Stimulated activated CD4-positive, alpha-beta T cell treated with anti-CD3 and anti-CD28 coated beads, Interleukin-12 subunit alpha, Interleukin-12 subunit beta, amount 100 ng/mL, for 24 hours (primary cell): ENCODE results near the gene BSG.

Experiments used
- DNase-seq, 2 experiments: peaks; one replicate each; pipeline ENCODE4 v3.0.0-alpha.2; 2020; ENCODE audit warnings: low read depth in 2 of 2

Gene BSG

GRCh38 chr19:540867-541637 lies 31.3 kb upstream of the BSG start:
- DNase-seq = no peak

- DNase-seq = no peak
These were observed 30.7 kb upstream of the BSG start for GRCh38 chr19:541699-542098.

- no peak for DNase-seq
These were observed 30.1 kb upstream of the BSG start for GRCh38 chr19:542173-542866.

- peak; percentile 45 to 56 for DNase-seq
These were observed 28.3 kb upstream of the BSG start, which contains the start of gene GZMM for GRCh38 chr19:543910-544608. Gene GZMM, plus strand, starts transcription at chr19:544053. Its CDS starts 19 bp downstream, at chr19:544072.

- DNase-seq = no peak
These were observed 25.3 kb upstream of the BSG start for GRCh38 chr19:547117-547516.

GRCh38 chr19:547836-548720 lies 24.3 kb upstream of the BSG start:
- no peak for DNase-seq

GRCh38 chr19:548886-549830 lies 23.2 kb upstream of the BSG start:
- DNase-seq = no peak

- no peak for DNase-seq
These were observed 17.6 kb upstream of the BSG start for GRCh38 chr19:554817-555216.

GRCh38 chr19:555474-555808 lies 17.0 kb upstream of the BSG start:
- no peak for DNase-seq

- DNase-seq = no peak
These were observed 15.6 kb upstream of the BSG start for GRCh38 chr19:556611-557382.

- no peak for DNase-seq
These were observed 13.5 kb upstream of the BSG start for GRCh38 chr19:558770-559439.

GRCh38 chr19:560121-560520 lies 12.3 kb upstream of the BSG start:
- DNase-seq = no peak

- no peak for DNase-seq
These were observed 6.0 kb upstream of the BSG start for GRCh38 chr19:566403-566802.

GRCh38 chr19:566844-567243 lies 5.6 kb upstream of the BSG start:
- no peak for DNase-seq

- no peak for DNase-seq
These were observed 5.0 kb upstream of the BSG start for GRCh38 chr19:567296-567900.

- DNase-seq = no peak
These were observed 2.1 kb upstream of the BSG start for GRCh38 chr19:570251-570686.

- peak in 1 of 2 experiments; percentile 28 for DNase-seq
These were observed 1.3 kb upstream of the BSG start for GRCh38 chr19:570937-571565.

- no peak for DNase-seq
These were observed 826 bp upstream of the BSG start for GRCh38 chr19:571566-571974.
